HG03460 (cell line): ENCODE measurements around the gene SEC24B.
A peak's percentile ranks its signal among the peaks of the same experiment; 100 is the strongest.
"Not testable (repeated sequence)": the region's sequence is repeated elsewhere in the genome, so short reads cannot be mapped to it uniquely, and the experiment has no call there.

Experiments
- ATAC-seq: cut with Tn5 transposase; IDR thresholded peaks from one replicate; pipeline ENCODE4 v1.9.1; 2021; ENCODE audit not compliant: unreplicated experiment

The SEC24B gene

DNA sequence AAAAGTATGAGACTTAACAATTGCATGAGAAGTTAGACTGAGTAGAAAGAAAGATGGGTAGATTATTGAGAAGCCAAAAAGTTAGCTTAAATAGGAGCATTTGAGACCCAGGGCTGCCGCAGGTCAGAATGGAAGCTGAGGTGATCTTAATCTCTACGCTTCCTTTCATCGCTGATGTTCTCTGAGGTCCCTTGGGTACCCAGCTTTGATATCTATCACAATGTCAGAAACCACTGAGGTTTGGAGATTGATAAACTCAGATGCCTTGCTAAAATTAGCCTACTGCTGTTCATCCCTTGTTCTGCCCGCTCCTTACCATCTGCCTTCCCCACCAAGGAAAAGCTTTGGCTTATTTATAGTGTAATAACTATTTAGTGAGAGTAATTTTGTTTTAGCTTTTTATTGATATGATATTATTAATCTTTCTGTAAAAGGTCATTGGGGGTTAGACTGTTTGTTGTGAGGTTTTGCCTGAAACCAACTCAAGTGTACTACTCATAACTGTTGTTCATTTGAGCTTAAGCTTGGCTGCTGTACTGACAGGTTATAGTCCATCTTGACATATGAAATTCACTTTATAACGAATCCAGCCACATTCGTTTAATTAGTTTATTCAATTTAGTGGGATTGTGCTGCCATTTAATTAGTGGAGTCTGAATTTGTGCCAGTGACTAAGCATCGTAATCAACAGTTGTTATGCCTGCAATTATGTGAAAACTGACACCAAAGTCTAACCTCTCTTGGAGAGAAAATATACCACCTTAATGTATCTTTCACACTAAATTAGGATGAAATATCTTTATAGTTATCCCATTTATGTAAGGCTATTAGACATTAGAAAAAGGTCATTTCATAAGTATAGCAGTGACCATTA lies 141.6 kb downstream of the SEC24B start:
- no peak for ATAC-seq

- ATAC-seq: no peak
Measured at GRCh38 chr4:109576462-109576861, 142.8 kb downstream of the SEC24B start.

- no peak for ATAC-seq
Measured at GRCh38 chr4:109578846-109579245, 145.2 kb downstream of the SEC24B start.

- ATAC-seq: not testable (repeated sequence)
Measured at GRCh38 chr4:109579997-109580396, 146.4 kb downstream of the SEC24B start.

DNA sequence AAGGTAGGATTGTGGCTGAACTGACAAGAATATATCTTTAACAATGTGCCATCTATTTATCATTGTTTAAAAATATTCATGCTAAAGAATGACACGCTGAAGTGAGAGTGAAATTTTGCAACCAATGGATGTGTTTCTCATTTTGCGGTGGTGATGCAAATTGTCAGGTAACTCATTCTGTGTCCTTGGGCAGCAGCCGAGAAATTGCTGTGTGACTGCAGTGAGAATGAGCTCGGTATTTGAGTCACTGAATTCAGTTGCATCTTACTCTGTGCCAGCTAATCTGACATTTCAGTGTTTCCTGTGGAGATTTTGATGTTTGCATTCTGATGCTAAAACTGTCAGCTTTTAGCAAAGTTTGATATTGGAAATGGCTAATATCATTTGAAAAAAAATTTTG lies 154.6 kb downstream of the SEC24B start:
- peak; percentile 93 for ATAC-seq

DNA sequence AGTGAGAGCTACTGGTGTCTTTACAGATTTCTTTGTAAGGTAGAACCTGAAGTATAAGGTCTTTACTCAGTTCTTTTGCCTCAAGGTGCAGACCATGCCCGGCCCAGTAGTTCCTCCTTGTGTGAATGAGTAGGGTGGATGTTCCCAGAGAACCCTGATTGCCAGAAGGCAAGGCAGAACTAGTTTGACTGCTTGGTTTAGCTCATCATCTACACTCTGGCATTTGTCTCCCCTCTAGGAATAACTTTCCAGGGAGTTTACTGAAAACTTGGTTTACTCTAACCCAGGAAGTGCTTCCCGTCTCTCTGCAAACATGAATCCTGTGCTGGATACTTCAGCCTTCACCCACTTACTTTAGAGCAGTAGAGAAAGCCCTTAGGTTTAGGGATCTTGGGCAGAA lies 155.5 kb downstream of the SEC24B start:
- no peak for ATAC-seq

DNA sequence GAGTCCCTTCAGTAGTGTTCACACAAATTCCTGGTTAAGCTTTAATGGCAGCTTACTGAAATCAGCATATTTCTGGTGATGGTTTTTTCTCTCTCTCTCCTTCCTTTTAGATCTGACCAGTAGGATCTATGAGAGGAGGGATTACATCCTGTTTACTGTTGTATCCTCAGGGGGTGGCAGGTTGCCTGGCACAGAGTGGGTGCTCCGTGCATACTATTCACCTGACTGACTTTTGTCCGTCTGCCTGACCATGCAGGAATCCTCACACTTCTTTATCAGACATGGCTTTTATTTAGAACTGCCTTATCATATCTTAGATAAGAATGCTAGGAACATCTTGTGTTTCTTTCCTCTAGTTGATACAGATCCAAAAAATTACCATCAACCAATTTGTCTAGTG lies 156.0 kb downstream of the SEC24B start:
- ATAC-seq: no peak
